Urinary bladder (tissue), 4 donors: ENCODE measurements around the gene PDCD1. TPM values are rescaled to one million over a fixed set of nuclear protein-coding genes. Genes with fewer than 3 reads are reported as not detected.
A peak's percentile ranks its signal among the peaks of the same experiment; 100 is the strongest.
"Not testable (repeated sequence)": the region's sequence is repeated elsewhere in the genome, so short reads cannot be mapped to it uniquely, and the experiment has no call there.

Source experiments
- DNase-seq: peaks from one replicate; pipeline ENCODE4 v3.0.0-alpha.2; 2015; ENCODE audit errors: extremely low spot score
- H3K27ac ChIP-seq: one replicate; pipeline ENCODE4 v1.5.1; 2013; ENCODE audit warnings: low read depth, mild to moderate bottlenecking, moderate library complexity
- H3K36me3 ChIP-seq: one replicate; pipeline ENCODE4 v1.6.1; 2013; ENCODE audit warnings: mild to moderate bottlenecking, moderate library complexity; ENCODE audit not compliant: insufficient read depth
- H3K4me1 ChIP-seq: one replicate; pipeline ENCODE4 v1.6.1; 2013; ENCODE audit warnings: mild to moderate bottlenecking, moderate library complexity; ENCODE audit not compliant: insufficient read depth
- H3K4me3 ChIP-seq: one replicate; pipeline ENCODE4 v1.5.1; 2013; ENCODE audit warnings: low read depth, low read length
- WGBS: extraction: QIAGEN DNeasy Blood & Tissue Kit; methylation state at CpG from one replicate; pipeline ENCODE4 v1.1.7; 2013; 5-methylcytosine and 5-hydroxymethylcytosine counted together
- polyA plus RNA-seq: library from polyadenylated mRNA; stranded (reverse); fragments of 200-250 nt; gene quantifications from one replicate; pipeline ENCODE4 v1.2.3, GENCODE V29; 2013
- total RNA-seq: library from RNA; depleted of rRNA; stranded (reverse); fragments of >200 nt; gene quantifications from one replicate; pipeline ENCODE4 v1.2.3, GENCODE V29; 2014
- donor health status: healthy with polysubstance abuse.
- donor health status: healthy.

Gene PDCD1
- not detected for total RNA-seq
- polyA plus RNA-seq, result 0.29 TPM

DNA sequence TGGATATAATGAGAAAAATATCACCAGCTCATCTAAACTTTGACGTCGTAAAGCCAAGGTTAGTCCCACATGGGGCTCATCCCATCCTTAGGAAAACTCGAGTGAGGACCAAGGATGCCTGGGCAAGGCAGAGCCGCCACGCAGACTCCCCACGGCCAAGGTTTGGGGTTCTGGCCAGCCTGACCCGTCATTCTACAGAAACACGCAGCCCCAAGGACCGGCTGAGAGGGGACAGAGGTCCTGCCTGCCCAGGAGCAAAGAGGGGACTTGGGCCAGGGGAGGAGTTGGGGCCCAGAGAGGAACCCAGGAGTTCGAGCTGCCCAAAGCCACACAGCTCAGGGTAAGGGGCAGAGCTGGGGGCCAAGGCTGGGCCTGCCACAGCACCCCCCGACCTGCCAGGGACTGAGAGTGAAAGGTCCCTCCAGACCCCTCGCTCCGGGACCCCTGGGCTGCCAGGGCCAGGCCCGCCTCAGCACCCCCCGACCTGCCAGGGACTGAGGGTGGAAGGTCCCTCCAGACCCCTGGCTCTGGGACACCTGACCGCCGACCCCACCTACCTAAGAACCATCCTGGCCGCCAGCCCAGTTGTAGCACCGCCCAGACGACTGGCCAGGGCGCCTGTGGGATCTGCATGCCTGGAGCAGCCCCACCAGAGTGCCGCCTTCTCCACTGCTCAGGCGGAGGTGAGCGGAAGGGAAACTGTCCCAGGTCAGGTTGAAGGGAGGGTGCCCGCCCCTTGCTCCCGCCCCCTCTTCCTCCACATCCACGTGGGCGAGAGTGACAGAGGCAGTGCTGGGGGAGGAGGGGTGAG, at the start of gene PDCD1:
TSS of gene PDCD1 (minus strand) at position 689 of the 811 bp plus-strand sequence. CDS start at position 633, 56 bp downstream.
- no peak for DNase-seq
- peak within 1 kb of the TSS; percentile 14 for H3K27ac ChIP-seq
- no peaks in the 10 kb centered on the region for H3K36me3 ChIP-seq
- WGBS, result 72% methylated on average over 28 of the region's 28 CpGs
- no peaks in the 10 kb centered on the region for H3K4me1 ChIP-seq
- no peak within 1 kb of the TSS for H3K4me3 ChIP-seq

DNA sequence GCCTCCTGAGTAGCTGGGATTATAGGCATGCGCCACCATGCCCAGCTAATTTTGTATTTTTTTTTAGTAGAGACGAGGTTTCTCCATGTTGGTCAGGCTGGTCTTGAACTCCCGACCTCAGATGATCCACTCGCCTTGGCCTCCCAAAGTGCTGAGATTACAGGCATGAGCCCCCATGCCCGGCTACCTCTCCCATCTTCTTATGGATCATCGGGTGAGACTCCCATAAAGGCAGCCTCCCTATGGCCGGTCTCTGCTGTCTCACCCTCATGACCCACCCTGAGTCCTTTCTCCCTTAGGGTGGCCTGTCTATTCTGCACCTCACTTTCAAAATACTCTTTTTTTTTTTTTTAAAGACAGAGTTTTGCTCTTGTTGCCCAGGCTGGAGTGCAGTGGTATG, 49.1 kb upstream of the PDCD1 start:
- not testable (repeated sequence) for H3K36me3 ChIP-seq, DNase-seq, H3K4me1 ChIP-seq, H3K27ac ChIP-seq, H3K4me3 ChIP-seq
- WGBS, result 96% methylated on average over 7 of the region's 7 CpGs

DNA sequence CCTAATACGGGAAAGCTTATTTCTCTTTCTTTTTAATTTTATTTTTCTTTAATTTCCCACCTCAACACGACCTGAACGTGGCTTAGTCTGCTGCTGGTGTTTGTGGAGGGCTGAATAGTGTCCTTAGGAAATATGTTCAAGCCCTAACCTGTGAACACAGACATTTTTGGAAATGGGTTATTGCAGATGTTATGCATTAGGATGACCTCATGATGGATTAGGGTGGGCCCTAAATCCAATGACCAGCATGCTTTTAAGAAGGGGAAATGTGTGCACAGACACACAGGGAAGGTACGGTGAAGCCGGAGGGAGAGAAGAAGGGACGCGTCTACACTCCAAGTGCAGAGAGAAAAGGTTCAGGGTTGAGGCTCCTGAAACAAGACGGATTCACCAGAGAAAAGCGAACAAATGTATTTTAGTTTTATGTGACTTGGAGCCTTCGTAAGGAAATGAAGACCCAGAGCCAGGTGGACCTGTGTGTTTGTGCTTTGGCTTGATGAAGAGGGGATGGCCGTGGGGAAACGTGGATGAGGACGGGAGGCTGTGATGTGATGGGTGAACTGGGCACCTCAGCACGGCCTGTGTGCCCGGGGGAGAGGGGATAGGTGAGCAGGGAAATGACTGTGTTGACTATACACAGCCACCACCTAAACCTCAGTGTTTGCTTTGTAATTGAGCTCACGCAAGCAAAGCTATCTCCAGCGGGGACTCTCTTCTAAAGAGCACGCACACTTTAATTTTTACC, 48.3 kb upstream of the PDCD1 start:
- Histone ChIP-seq H3K36me3 (no peaks in the 10 kb centered on the region), H3K4me3 (no peak overlapping the region), H3K27ac (no peak overlapping the region), H3K4me1 (no peaks in the 10 kb centered on the region)
- DNase-seq, result no peak
- 90% methylated on average over 18 of the region's 18 CpGs for WGBS

DNA sequence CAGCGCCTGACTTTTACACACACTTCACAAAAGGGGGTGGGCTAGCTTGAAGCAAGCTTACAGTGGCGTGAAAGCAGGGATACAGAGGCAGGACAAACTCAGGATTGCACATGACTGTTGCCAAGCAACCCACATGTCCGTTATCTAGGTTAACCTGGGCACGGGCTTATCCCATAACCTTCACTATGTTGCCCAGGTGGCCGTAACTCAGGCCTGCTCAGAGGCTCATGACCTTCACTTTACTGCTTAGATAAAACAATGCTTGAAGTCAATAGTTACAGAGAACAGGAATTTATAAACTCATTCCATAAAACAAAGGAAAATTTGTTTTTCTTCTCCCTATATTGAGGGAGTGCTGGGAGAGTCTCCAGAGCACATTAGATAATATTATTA, 47.7 kb upstream of the PDCD1 start:
- not testable (repeated sequence) for H3K36me3 ChIP-seq, DNase-seq, H3K4me1 ChIP-seq, H3K27ac ChIP-seq, H3K4me3 ChIP-seq
- WGBS, result 92% methylated on average over 5 of the region's 5 CpGs

DNA sequence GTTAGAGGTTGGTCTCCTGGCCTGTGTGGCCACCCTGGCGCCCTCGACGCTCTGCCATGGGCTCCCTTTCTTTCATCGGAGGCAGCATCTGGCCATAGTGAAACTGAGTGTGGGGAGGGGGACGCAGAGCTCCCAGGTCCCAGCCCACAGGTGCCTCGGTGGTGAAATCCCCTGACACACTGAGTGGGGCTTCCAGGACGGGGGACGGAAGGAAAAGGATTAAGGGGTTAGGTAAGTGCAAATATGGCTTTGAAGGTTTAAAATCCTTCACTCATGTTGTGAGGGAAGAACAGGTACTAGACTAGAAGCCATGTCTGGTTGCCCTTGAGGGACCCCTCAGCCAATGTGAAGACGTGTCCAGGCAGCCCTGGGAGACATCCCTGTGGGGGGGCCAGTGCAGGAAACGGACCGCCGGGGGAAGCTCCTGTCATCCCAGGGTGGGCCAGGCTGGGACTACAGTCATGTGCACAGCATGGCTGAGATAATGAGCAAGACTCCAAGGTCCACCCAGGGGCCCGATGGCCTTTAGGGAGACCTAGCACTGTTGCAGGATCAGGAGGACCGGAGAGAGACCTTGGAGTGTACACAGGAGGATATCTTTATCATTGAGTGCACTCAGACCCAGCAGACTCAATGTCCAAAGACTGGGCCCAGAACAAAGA, 47.2 kb upstream of the PDCD1 start:
- Histone ChIP-seq H3K36me3 (no peaks in the 10 kb centered on the region), H3K4me3 (no peak overlapping the region), H3K27ac (no peak overlapping the region), H3K4me1 (no peaks in the 10 kb centered on the region)
- WGBS, result 88% methylated on average over 14 of the region's 14 CpGs
- no peak for DNase-seq

DNA sequence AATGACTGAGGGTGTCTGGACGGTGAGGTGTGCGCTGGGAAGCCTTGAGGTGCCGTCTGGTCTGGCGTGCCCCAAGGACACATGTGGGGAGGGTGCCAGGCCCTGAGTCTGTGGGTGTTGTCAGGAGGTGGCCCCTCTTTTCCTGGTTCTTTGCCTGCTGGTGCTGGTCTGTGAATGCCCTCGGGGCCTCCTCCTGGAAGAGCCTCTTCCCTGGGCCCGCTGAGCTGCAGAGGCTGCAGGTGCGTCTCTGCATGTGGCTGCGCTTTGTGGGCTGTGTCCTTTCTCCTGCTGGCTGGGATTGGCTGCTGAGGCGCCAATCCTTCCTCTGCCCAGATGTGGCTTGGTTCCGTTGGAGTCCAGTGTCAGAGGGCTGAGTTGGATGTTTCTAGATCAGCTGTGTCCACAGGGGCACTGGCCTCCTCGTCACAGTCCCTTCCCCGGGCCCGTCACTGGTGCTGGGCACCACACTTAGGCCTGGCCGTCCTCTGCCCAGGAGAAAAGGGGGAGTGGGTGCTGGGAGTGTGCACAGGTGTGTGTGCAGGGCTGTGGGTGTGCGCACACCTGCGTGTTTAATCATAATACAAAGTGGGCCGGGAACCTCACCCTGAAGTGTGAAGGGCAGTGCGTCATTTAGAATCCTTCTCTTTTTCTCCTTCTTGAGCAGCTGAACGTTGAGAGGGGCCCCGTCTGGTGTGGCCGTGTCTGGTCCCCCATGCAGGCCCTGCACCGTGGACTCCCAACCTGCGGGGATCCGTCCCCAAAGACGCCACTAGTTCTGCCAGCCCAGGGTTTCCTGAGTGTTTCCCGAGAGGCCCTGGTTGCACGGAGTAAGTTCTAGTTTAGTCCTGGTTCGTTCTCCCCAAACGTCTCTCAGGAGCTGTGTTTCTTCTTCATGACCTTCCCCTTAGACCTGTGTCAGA, 46.4 kb upstream of the PDCD1 start:
- DNase-seq, result no peak
- H3K36me3 ChIP-seq, result no peaks in the 10 kb centered on the region
- no peaks in the 10 kb centered on the region for H3K4me1 ChIP-seq
- no peak overlapping the region for H3K27ac ChIP-seq
- 91% methylated on average over 29 of the region's 29 CpGs for WGBS
- no peak overlapping the region for H3K4me3 ChIP-seq

DNA sequence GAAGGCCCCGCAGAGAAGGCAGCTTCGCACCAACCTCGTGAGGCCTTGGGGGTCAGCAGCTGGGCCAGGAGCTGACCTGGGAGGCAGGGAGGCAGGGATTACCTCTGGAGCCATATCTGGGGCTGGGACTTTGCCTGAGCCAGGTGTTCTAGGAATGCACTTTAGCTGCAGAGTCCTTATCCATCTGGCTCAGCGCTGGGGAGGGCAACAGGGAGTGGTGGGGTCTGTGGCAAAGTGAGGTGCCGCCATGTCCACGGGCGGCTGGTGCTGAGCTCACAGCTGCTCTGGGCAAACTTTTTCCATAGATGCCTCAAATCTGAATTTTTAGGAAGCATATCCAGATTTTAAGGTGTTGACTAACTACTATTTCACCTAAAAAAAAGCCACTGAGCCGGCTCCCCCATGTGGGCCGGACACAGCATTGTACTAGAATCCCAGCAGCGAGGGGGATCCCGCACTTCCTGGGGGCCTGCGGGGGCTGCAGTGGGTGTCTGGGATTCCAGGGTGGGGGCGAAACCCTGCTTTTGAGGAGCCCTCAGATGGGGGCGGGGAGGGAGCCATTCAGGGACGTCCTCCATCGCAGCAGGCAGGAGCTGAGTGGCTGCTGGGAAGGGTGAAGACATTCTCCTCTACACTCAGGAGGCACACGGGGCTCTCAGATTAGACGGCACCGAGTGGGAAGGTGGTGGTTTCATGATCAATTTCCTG, 45.5 kb upstream of the PDCD1 start:
- DNase-seq, result no peak
- Histone ChIP-seq H3K4me3 (no peak overlapping the region), H3K27ac (no peak overlapping the region), H3K36me3 (no peaks in the 10 kb centered on the region), H3K4me1 (no peaks in the 10 kb centered on the region)
- WGBS, result 91% methylated on average over 19 of the region's 19 CpGs

DNA sequence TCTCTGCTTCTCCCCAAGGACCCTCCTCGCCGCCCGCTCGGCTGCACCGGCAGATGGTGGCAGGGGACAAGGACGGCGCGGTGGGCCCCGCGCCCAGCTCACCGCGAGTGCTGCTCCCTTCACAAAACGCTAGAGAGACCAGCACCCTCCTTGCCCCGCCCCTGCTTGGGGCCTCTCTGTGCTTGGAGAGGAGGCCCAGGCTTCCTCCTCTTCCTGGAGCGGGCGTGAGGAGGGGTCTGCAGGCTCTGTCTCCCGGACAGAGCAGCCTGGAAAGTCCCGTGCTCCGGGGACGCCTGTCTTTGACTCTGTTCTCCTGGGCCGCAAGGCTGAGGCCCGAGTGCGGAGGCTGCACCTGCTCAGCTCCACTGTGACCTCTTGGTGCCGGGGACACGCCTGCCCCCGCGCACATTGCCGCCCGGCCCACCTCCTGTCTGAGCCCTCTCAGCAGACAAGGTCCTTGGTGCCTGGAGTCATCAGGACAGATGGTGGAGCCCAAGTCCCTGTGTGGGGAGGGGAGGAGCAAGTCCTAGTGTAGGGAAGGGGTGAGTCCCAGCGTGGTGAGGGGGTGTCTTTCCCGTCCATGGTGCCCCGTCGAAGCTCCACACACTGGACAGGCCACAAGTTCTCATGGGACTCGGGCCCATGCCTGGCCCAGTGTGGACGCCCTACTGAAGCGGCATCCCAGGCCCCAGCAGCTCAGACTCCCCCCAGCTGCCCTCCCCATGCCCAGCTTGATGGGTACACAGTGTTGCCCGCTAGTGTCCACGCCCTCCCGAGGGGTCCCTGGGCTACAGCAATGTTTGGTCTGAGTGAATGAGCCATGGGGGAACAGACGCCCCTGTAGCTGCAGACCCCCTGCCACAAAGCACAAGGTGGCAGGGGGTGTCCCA, 44.7 kb upstream of the PDCD1 start:
- no peak overlapping the region for H3K27ac ChIP-seq
- DNase-seq, result no peak
- no peaks in the 10 kb centered on the region for H3K4me1 ChIP-seq
- no peaks in the 10 kb centered on the region for H3K36me3 ChIP-seq
- H3K4me3 ChIP-seq, result no peak overlapping the region
- 94% methylated on average over 40 of the region's 40 CpGs for WGBS

DNA sequence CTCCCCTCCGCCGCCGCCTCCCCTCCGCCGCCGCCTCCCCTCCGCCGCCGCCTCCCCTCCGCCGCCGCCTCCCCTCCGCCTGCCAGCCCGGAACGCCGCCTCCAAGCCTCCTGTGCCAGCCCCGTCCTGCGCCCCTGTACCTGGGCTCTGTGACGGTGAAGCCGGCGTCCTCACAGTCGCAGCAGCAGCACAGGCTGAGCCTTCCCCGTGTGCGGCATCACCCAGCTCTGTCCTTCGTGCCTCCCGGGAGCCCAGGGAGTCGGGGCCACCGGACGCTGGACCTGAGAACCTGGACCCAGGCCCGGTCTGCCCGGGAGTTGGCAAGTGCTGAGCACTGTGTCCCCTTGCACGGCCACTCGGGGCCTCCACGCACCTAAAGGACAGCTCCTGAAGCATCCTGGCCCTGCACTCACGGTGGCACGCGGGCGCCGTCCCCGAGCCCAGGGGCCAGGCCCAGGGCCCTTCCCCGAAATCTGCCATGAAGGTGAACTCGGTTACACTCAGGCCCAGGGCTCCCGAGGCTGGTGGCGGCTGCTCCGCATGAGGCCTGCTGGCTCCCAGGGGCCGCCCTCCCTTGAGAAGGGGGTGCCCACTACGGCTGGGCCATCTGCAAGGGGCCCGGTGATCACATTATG, 43.8 kb upstream of the PDCD1 start:
- no peak overlapping the region for H3K4me3 ChIP-seq
- H3K36me3 ChIP-seq, result no peaks in the 10 kb centered on the region
- no peak overlapping the region for H3K27ac ChIP-seq
- H3K4me1 ChIP-seq, result no peaks in the 10 kb centered on the region
- no peak for DNase-seq
- 77% methylated on average over 48 of the region's 48 CpGs for WGBS

DNA sequence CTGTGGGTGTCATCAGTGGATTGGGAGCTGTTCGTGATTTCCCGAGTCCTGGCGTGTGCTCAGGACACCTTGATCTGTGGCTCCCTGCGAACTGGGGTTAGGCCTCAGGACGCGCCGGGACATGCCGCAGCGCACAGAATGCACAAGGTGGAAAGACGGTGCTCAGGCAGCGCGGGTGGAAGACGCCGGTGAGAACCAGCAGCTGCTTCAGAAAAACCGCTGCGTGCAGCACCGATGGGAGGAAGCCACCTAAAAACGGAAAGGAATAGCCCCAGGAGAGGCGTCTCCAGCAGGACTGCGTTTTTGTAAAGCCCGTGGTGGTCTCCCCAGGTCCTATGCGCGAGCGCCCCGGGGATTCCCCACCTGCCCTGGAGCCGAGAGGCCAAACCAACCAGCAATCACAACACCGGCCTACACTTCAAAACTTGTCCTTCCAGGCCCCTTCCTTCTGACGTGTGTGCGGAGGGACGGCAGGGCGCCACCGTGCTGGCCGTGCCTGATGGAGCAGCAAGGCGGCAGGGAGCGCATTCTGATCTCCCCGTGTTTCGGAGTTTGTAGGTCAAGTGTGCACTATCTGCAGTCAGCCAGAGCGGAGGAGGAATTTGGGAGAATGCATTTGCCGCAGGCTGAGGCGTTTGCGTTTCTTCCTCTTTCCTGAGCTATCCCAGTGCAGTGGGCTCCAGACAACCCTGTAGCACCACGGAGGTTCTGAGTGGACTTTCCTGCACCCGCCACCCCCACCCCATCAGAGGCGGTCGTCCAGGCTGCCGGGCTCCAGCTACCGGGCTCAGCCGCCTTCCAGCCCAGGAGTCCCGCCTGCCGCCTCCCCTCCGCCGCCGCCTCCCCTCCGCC, 43.0 kb upstream of the PDCD1 start:
- 62% methylated on average over 54 of the region's 54 CpGs for WGBS
- no peak for DNase-seq
- Histone ChIP-seq H3K27ac (no peak overlapping the region), H3K4me3 (peak overlapping the region; percentile 12), H3K36me3 (no peaks in the 10 kb centered on the region), H3K4me1 (no peaks in the 10 kb centered on the region)

DNA sequence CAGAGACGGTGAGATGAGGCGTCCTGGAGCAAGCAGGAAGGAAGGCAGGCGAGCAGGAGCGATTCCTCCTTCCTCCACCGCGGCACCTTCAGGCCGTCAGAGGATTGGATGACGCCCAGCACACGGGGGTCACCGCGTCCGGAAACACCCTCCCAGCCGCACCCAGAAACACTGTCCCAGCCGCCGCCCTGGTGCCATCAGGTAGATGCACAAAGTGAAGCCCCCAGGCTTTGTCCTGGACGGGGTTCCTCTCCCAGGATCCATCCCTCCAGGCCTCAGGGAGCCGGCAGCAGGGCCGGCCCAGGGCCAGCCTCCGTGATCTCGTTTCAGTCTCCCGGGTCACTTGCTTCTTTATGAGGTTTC, 42.3 kb upstream of the PDCD1 start:
- no peak for DNase-seq
- no peak overlapping the region for H3K4me3 ChIP-seq
- no peaks in the 10 kb centered on the region for H3K36me3 ChIP-seq
- H3K27ac ChIP-seq, result no peak overlapping the region
- WGBS, result 87% methylated on average over 21 of the region's 21 CpGs
- H3K4me1 ChIP-seq, result no peaks in the 10 kb centered on the region
